ENCODE measurements around the gene NDUFS7.
A peak's percentile ranks its signal among the peaks of the same experiment; 100 is the strongest.

The NDUFS7 gene

GRCh38 chr19:1365319-1366269 is 18.1 kb upstream of the NDUFS7 start:
- DNase-seq (ENCODE audit: low spot score): no peak

GRCh38 chr19:1366296-1366695 is 17.4 kb upstream of the NDUFS7 start:
- no peak for DNase-seq (ENCODE audit: low spot score)

- no peak for DNase-seq (ENCODE audit: low spot score)
Measured at GRCh38 chr19:1366899-1367870, 16.5 kb upstream of the NDUFS7 start.

DNA sequence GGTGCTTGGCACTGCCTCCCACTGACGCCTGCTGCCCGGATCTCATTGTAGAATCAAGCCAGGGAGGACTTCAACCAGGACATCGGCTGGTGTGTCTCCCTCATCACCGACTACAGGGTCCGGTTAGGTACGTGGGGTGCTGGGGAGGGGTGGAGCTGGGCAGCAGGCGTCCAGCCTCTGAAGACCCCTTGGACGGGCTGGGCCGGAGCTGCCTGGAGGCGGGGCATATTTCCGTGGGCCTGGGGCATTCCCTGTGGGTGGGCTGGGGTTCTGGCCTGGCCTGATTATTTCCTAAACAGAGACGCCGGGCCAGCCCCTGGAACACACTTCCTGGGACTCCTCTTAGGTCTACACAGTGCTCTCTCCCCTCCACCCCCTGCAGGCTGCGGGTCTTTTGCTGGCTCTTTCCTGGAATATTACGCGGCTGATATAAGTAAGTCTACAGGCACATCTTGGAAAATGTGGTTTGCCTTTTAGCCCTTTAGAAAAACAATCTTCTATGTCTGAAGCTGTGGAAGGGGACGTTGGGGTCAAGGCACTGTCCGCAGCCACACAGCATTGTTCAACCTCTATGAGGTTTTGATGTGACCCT is 14.4 kb upstream of the NDUFS7 start:
- DNase-seq (ENCODE audit: low spot score): no peak

- DNase-seq (ENCODE audit: low spot score): no peak
Measured at GRCh38 chr19:1370579-1371361, 12.9 kb upstream of the NDUFS7 start.

DNA sequence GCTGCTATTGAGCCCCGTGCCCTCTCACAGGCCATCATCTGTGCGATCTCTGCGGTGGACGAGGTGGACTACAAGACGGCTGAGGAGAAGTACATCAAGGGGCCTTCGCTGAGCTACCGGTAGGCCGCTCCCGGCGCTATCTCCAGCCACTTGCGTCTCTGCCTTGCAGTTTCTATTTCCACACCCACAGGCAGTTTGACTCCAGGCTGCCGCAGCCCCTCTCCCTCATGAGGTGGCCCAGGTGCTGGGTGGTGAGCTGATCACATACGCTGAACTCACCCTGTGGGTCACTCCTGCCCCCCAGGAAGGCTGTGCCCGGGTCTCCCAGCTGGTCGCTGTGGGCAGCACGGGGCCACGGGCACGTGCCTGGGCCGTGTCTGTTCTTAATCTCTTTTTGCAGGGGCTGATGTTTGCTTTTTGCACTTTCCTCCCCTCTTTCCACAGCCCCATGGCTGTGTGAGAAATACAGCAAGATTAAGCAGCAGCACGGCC is 10.6 kb upstream of the NDUFS7 start:
- DNase-seq (ENCODE audit: low spot score): no peak

- peak; percentile 70 for DNase-seq (ENCODE audit: low spot score)
Measured at GRCh38 chr19:1373534-1374249, 10.0 kb upstream of the NDUFS7 start.

GRCh38 chr19:1374250-1374577 is 9.5 kb upstream of the NDUFS7 start:
- DNase-seq (ENCODE audit: low spot score): no peak

GRCh38 chr19:1376415-1376805 is 7.3 kb upstream of the NDUFS7 start:
- no peak for DNase-seq (ENCODE audit: low spot score)

GRCh38 chr19:1377176-1377964 is 6.3 kb upstream of the NDUFS7 start:
- DNase-seq (ENCODE audit: low spot score): no peak

GRCh38 chr19:1377965-1378785 is 5.5 kb upstream of the NDUFS7 start:
- DNase-seq (ENCODE audit: low spot score): no peak

DNA sequence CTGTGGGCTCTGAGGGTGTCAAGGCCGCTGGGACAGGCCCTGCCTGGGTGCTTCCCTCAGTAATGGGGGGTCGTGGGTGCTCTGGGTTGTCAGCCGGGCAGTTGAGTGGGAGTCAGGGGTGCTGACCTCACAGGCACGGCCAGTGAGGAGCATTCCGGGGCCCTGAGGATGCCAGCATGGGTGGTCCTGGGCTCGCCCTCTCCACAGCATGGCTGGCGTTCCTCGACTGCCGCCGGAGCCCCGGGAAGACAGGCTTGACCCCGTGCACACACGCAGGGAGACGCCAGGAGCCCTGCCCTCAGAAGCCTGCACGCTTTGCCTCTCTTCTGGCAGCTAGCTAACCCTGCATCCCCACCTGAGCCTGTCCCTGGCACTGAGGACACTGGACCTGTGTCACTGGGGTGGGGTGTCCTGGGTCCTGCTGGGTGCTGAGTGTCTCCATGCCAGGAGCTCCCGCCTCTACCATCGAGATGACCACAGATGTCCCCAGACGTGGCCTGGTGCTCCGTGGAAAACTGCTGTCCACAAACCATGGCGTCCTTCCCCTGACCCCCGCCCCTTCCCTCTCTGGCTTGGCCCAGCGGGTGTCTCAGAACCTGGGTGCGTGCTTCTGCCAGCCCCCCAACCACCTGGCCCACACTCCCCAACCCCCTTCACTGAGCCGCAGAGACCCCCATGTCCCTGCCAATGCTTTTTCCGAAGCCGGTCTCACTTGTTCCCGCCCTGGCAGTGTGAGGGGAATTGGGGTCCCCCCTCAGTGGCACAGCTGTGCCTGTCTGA is 4.4 kb upstream of the NDUFS7 start:
- DNase-seq (ENCODE audit: low spot score): no peak

GRCh38 chr19:1379961-1380489 is 3.7 kb upstream of the NDUFS7 start:
- no peak for DNase-seq (ENCODE audit: low spot score)

GRCh38 chr19:1382250-1382649 is 1.5 kb upstream of the NDUFS7 start:
- no peak for DNase-seq (ENCODE audit: low spot score)

GRCh38 chr19:1383017-1383311 is 743 bp upstream of the NDUFS7 start:
- DNase-seq (ENCODE audit: low spot score): peak; percentile 86

DNA sequence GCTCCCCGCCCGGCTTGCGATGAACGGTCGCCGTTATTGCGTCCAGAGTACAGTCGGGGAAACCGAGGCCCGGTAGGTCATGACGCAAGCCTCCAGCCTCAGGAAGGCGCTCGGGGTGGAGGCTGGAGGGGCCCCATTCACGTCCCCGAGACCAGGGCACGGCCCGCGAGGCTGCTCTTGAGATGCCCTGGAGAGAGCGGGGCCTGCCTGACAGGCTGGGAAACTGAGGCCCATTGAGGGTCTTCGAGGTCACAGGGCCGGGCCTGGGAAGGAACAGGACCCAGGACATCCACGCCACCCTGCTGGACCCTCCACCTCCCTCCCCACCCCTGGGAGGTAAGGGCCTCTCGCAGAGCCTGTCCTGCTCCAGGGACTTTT is 367 bp downstream of the NDUFS7 start:
- no peak for DNase-seq (ENCODE audit: low spot score)

- no peak for DNase-seq (ENCODE audit: low spot score)
Measured at GRCh38 chr19:1384478-1385110, 887 bp downstream of the NDUFS7 start.

- no peak for DNase-seq (ENCODE audit: low spot score)
Measured at GRCh38 chr19:1385816-1386215, 2.1 kb downstream of the NDUFS7 start.
